IPS DF 19.7 (cell line): ENCODE data around the gene PLXDC2.

Source experiments
- DNase-seq: peaks from one replicate; pipeline ENCODE4 v3.0.0-alpha.2; 2013; ENCODE audit warnings: low read depth, low spot score

PLXDC2 gene

DNA sequence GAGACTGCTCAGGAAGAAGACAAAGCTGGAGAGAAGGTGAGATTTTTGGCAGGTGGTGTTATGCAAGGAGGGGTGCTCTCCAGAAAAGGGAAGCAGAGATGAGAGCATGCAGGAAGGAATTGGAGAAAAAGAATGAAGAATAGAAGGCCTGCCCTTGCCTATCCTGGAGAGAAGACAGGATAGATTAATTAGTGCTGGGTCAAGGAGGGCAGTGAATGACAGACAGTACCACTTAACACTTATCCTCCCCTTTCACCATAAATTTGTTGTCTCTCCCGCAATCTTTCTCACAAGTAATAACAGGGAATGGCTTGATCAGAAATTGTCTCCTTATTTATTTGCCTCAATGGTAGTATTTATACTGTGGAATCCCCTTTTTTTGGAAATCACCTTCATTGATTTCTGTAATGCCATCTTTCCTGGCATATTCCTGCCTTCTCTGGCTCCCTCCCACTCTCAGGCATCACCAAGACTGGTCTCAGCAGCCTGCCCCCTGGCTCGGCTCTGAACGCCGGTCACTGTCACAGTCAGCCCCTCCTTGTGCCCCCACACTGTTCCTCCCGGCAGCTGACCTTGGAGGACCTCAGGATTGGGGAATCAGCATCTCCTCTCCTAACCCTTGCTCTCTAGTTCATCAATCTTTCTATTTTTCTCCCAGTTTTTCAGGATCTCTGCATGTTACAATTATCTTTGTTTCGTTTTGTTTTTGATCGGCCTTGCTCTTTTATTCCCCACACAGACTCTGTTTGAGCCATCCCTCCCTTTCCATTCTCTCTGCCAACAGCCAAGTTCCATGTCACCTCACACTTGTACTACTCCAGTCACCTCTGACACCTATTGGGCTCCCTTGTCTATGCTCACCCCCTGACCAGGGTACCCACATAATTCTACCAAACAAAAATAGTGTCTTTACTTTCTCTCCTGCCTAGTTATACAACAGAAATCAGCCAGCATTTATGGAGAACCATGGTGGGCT lies 294.2 kb downstream of the PLXDC2 start:
- DNase-seq = no peak

DNA sequence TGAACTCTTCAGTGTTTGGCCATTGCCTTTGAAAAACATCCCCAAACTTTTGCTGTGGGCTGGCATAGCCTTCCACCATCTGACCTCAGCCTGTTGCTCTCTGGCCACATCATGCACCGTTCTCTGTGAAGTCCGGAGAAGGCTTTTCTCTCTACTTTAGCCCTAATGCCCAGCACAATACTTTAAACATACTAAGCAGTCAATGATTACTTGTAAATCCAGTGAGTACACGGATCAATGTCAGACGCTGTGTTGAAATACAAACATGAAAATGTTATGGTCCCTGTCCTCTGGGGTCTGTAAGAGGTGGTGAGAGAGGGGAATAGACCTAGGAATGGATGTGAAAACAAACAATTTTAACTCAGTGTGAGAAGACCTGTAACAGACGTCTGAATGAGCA lies 297.9 kb downstream of the PLXDC2 start:
- DNase-seq = no peak

DNA sequence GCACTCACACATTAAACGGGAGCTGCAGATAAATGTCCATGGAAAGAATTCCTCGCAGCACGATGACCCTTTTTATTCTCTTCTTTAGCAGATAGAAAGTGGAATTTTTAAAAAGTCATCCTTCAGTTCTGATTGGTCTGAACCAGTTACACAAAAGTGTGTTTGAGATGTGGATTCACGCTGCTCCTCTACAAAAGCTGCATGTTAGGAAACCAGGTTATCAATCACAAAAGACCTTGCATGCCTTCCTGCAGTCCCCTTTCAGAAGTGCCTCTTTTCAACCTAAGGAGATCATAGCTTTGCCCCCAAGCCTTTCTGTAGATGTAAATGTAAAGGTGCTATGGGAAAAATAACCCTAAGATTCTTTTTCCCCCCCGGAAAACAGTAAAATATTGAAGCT lies 299.7 kb downstream of the PLXDC2 start:
- DNase-seq = no peak

DNA sequence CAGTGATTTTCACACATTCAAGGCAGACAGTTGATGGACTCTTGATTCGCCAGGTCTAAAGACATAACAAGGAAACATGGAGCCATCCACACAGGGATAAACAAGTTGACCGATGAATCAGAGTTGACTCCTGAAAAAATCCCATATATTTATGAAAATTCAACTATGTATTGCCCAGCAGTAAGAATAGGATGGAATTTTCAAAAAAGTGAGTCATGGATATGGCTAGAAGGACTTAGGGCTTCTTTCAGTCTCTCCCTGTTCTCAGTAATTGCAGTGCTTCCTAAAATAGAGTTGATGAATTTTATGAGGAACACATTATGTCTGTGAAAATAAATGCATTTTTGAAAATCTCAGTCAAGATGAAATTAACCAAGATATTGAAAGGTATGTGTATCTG lies 301.2 kb downstream of the PLXDC2 start:
- no peak for DNase-seq

DNA sequence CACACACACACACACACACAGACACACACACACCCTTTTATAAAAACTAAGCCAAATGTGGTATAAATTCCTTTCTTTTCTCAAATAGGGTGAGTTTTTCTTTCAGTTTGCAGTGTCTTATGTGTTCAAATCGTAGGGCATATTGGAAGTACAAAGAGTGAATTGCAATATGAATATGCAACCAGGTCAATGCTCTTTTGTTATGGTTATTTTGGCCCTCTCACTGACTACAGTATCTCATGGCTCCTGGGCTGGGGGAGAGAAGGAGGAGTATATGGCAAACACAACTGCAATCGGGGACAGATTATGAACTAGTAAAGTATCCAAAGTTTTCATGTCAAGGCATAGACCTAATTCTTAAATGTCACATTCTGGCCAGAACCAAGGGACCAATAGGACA lies 301.9 kb downstream of the PLXDC2 start:
- no peak for DNase-seq

DNA sequence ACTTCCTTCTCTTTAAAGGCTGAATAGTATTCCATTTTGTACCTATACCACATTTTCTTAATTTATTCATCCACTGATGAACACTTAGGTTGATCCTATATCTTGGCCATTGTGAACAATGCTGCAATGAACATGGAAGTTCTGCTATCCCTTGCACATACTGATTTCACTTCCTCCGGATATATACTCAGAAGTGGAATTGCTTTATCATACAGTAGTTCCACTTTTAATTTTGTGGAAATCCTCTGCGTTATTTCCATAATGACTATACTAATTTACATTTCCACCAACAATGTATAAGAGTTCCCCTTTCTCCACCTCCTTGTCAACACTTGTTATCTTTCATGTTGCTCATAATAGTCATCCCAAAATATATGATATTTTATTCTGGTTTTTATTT lies 312.6 kb downstream of the PLXDC2 start:
- DNase-seq = no peak

DNA sequence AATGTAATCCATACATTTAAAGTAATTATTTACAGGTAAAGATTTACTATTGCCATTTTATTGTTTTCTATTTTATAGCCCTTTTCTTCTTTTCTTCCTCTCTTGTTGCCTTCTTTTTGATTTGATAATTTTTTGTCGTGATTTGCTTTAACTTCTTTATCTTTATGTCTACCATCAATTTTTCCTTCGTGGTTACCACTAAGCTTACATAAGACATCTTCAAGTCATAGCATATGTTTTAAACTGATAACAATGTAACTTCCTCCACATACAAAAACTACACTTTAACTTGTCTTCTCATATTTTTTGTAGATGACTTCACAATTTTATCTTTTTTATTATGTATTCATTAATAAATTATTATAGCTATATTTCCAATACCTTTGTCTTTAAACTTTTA lies 316.6 kb downstream of the PLXDC2 start:
- DNase-seq = no peak

DNA sequence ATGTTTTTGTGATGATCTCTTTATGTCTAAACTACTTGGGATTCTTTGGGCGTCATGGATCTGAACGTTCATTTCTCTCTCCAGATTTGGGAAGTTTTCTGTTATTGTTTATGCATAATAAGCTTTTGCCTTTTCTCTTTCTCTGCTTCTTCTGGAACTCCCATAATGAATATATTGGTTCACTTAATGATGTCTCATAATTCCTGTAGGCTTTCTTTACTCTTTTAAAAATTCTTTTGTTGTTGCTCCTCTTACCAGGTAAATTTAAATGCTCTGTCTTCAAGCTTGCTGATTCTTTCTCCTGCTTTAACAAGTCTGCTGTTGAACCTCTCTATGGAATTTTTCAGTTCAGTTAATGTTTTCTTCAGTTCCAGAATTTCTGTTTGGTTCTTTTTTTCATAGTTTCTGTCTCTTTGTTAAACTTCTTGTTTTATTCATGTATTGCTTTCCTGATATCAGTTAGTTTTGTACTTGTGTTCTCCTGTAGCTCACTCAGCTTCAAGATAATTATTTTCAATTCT lies 317.5 kb downstream of the PLXDC2 start:
- no peak for DNase-seq

DNA sequence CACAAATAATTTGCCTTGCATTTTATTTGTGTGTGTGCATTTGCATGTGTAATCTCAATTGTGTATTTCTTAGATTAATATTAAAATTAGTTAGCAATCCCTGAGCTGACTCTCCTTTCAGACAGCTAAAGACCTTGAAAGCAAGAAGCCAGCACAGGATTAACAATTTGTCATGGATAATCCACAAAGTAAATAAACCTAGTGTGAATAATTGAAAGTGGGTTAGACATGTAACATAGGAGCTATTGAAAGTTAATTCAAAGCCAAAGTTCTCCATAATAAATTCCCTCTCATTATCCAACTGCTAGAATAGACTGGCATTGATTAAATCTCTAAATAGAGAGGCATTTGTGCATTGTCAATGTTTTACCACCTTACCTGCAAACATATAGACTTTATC lies 326.1 kb downstream of the PLXDC2 start:
- no peak for DNase-seq

DNA sequence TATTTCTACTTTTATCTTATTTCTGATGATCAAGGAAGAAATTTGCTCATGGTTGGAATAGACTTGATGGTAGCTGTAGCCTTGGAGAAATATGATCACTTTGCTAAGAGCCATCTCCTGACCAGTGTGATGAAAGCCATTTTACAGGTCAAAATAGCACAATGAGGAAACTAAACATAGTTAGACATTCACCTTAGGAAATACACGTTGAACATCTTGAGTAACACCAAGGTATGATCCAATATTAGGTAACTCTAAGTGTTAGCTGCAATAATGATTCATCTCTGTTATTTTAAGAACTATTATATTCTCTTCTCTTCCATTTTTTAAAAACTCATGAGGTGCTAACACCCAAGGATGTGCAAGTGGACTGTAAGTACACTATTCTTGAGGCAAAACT lies 328.0 kb downstream of the PLXDC2 start:
- no peak for DNase-seq

DNA sequence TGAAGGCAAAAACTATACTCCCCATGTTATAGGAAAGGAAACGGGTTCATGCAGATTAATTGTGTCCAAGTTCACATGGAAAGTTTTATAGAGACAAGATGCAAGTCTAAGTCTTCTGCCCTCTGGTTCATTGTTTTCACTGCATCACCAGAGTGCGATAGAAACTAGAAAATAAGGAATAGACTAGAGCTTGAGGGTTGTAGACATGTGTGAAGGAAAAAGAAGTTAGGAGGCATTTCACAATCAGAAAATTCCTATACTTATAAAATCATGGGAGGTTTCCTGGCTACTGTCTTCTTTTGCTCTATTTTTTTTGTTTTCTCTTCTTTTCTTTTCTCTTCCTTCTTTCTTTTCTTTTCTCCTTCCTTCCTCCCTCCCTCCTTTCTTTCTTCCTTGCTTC lies 329.8 kb downstream of the PLXDC2 start:
- no peak for DNase-seq

DNA sequence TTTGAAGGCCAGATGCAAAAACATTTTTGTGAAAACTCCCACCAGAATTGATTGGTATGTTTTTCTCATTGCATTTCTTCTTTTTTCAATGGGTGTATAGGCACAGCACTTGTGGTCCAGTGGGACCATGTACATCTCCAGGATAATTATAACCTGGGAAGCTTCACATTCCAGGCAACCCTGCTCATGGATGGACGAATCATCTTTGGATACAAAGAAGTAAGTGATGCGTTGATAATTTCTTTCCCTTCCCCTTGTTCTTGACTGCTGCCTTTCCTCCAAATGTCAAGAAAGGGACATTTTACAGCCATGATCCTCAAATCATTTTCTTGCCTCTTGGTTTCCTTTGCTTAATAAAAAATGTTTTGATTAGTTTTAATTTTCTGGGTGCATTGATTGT lies 331.5 kb downstream of the PLXDC2 start:
- no peak for DNase-seq

DNA sequence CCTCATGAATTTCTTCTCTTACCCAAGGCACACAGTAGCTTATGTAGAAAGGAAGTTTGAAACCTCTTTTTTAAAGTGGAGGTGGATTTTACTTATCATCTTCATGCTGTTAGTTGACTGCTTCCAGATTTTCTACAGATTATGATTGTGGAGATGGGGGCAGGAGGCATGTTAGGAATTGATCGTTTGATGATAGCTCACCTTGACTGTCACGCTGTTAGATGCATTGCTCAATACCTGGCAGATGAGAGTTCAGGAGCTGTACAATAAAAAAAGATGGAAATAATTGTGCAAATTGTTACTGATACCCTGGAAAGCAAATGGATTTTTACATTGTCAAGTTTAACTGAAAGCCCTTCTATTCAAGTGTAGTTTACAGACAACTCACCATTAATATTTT lies 340.3 kb downstream of the PLXDC2 start:
- no peak for DNase-seq

DNA sequence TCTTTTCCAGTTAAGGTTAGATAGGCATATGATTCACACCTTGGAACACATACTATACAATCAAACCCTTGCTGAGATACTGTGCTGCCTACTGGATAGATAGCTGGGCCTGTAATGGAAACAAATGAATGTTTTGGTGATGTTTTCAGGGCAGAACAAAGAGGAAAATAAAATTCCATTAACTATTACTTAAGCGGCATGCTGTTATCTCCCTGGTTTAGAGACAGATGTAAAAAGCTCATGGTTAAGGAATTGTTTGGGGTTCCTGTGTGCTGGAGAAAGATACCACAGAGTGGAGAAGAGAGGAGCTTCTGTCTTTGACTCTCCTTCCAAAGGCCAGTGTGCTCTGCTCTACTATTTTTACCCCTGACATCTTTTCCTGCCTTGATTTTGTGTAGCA lies 341.1 kb downstream of the PLXDC2 start:
- DNase-seq = no peak

DNA sequence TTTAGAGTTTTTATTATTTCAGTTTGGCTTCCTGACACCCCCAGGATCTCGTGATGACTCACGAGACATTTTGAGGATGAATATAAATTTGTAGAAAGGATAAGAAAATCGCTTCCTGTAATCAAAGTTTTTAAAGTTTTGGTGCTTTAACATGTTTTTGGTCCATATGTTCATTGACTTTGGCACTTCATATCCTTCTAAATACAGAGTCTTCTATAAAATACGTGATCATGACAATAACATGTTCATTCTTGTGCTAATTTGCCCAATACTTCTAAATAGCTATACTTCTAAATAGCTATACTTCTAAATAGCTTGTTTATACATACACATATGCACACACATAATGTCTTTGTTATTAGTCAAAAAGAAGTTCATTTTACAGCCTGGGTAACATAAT lies 341.9 kb downstream of the PLXDC2 start:
- no peak for DNase-seq

DNA sequence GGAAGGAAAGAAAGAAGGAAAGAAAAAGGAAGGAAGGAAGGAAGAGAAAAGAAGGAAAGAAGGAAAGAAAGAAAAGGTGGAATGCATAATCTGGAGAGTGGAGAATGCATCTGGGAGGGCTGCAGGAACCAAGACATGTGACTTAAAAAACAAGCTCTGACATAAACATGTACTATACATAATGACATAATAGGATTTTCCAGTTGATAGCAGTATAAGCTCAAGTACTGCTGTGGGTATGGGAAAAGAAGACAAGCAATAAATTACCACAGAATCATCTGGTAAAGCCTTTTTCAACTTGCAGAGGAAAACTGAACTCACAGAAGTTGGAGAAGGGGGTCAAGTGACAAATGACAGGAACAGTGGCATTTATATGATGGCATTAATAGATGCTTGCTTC lies 345.9 kb downstream of the PLXDC2 start:
- DNase-seq = no peak

DNA sequence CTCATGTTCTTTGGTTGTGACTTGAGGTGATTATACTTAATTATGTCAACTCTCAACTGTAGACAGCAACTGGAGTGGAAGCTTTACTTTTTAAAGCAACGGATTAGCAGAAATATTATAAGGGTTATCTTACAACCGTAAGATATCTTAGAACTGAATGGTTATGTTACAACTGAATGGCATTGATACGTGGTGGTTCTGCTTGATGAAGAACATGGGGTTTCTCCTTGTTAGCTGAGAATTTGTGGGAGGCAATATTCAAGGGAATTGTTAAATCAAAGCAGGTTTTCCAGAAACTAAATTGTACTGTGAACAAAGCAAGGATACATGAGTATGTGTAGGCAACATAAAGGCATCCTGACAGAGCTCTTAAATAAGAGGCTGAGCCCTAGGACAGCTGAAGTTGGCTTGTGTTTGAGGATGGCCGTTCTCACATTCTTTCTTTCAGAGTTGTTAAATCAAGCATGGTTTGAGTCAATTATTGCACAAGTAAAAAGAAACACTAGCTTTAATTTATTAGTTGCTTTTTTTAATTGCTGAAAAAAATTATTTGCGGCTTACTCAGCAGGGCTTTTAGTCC lies 350.0 kb downstream of the PLXDC2 start:
- DNase-seq = no peak

DNA sequence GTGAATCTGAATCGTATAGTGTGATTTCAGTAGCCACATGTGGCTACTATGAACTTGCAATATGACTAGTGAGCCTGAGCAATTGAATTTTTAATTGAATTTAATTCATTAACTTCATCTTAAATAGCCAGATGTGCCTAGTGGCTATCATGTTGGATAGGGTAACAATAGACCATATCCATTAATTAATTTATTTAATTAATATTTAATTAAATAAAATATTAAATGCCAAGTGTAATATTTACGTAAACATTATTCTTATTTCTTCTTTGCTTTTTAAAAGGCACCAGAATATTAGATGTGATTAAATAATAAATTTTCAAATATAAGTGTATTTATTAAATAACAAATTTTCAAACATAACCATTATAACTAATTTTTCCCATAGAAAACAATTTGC lies 354.4 kb downstream of the PLXDC2 start:
- DNase-seq = no peak

DNA sequence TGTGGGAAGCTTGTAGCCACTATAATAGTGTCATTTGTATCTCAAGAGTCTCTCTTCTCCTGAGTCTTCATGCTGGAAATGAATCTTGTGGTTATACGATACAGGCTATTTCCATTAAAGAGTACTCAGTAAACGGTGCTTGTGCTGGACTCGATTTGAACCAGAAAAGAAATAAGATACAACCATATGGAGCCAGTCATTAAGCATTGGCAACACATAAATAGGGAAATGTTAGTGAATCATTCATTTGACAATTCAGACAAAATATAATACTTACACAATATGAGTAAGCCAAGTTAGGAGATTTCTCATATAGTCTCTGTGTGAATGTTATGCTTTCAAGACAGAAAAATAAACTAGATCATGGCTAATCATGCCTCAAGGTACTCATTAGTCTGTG lies 356.8 kb downstream of the PLXDC2 start:
- no peak for DNase-seq

DNA sequence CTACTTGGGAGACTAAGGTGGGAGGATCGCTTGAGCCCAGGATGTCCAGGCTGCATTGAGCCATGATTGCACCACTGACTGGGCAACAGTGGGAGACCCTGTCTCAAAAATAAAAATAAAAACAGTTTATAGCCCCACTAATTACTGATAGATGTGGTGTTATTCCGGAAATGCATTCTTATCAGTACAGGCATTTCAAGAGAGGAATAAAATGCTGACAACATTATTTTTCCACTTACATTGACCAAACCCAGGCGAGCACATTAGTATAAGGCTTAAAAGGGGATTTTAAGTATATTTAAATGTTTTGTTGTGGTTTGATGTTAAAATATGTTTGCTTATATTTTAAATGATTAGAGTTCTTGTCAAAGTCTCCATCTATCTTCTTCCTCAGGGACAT lies 359.5 kb downstream of the PLXDC2 start:
- DNase-seq = no peak

DNA sequence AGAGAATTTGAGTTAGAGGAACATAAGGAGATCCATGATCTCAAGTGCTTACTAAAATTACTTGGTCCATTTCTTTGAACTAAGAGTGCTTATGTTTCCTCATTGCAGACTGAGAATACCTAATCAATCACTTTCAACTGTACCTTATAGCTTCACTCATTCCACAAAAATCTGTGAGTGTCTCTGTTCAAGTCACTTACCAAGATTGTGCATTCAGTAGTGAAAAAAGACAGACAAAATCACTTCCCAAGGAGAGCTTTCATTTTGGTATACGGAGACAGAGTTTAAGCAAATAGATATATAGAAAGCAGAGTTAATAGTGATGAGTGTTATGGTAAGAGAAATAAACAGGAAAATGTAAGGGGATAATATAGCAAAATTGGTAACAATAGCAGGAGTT lies 364.5 kb downstream of the PLXDC2 start:
- no peak for DNase-seq

DNA sequence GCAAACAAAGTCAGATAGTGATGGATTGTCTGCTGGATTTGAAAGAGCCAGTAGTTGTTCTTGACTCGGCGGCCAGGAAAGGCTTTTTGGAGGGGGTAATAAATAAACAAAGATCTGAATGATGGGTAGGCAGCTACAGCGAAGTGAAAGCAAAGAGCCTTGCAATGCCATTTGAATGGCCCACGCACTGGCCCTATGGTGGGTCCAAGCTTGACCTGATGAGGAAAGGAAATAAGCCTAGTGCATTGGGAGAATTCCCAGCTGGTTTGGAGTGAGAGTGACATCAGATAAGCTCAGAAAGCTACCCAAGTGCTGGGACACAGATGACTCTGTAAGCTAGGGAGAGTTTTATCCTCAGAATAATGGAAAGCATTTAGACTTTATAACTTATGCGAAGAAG lies 365.2 kb downstream of the PLXDC2 start:
- DNase-seq = no peak

DNA sequence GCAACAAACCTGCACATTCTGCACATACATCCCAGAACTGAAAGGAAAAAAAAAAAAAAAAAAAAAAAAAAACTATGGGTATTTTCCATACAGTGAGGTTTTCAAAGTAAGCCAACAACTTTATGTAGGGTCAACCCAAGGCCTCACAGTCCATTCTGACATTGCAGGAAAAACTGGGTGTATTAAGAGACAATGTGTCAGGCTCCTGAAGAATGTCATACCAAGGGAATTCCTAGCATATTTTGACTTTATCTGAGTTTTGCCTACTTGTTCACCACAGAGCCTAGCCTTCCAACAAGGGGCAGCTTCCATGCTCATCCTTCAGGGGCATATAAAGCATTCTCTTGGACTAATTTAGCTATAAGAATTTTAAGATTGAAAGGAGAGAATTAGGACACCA lies 368.9 kb downstream of the PLXDC2 start:
- DNase-seq = no peak
